D341Med (cell line): ENCODE data around the gene RMDN3.

Source experiments
- DNase-seq: peaks from one replicate; pipeline ENCODE4 v3.0.0; 2012; ENCODE audit warnings: low spot score

RMDN3 gene

GRCh38 chr15:40749151-40749630 lies 5.9 kb downstream of the RMDN3 start:
- no peak for DNase-seq

- DNase-seq = no peak
Measured at GRCh38 chr15:40747685-40748631, 7.1 kb downstream of the RMDN3 start.

- peak; percentile 41 for DNase-seq
Measured at GRCh38 chr15:40746916-40747418, 8.1 kb downstream of the RMDN3 start.

- no peak for DNase-seq
Measured at GRCh38 chr15:40744815-40745152, 10.3 kb downstream of the RMDN3 start.

DNA sequence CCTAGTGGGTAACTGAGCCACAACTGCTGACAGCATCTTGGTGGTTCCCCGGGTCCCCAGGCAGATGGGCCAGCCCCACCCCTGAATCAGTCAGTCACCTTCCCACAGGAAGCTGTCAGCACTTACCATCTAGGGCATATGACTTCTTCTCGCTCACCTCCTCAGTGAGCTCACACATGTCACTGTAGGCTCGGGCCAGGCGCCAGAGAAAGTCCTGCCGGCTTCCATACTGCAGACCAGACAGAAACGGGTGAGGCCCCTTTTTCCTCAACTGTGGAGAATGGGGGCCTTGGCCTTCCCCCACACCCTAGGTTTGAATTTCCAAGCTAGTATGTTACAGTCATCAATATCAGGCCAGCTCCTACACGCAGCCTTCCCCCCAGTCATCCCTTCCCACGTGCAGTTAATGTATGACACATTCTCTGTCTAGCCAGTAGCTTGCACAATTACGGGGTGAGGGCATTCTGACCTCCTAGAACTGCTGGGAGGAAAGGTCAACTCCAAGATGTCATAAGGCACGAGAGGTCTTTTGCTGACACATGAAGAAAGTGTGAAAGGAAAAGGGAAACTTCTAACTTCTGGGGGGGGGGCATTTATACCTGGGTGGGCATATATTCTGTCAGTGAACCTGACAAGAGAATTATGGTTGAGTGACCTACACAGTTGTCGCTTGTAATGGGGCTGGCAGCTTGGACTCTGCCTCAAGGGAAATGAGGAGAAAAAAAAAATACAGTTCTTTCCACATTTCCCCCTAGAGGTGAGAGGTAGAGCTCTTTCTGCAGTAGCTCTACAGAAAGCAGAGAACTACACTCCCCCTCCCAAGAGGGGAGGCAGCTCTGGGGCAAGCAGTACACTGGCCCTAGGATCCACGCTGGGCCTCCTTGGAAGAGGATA lies 10.9 kb downstream of the RMDN3 start:
- no peak for DNase-seq

DNA sequence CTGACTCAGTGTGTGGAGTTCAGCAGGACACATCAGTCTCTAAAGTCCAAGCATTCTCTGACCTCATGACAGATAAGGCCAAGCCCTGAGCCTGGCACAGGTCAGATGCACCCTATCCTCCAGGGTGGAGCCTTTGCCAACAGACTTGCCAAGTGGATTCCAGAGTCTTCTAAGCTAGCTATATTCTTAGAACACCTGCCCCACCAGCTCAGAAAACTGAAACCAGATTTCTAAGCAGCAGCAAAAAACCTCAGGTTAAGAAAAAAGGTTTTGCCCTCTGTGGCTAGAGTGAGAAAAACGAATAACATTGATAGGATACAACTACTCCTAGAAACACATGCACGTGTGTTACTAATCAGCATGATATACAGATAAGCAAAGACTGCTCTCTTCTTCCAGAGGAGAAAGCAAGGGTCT lies 11.6 kb downstream of the RMDN3 start:
- no peak for DNase-seq

DNA sequence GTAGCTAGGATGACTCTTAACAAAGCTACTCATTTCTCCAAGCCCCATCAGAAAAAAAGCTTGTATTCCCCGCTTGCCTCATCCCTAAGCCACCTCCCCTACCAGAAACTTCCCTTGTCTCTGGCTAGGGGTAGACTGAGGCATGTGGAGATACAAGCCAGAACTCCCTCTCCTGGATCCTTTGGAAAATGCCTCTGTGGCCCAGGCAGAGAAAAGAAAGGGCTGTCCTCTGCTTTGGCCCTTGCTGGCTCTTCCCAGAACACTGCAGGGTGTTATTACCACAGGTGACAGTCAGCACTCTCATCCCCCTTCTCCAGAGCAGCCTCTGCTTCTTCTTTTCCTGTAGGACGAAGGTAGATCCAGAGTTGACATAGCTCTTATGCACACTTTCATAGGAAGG lies 15.2 kb downstream of the RMDN3 start:
- DNase-seq = no peak

GRCh38 chr15:40739047-40739446 lies 16.0 kb downstream of the RMDN3 start:
- no peak for DNase-seq

DNA sequence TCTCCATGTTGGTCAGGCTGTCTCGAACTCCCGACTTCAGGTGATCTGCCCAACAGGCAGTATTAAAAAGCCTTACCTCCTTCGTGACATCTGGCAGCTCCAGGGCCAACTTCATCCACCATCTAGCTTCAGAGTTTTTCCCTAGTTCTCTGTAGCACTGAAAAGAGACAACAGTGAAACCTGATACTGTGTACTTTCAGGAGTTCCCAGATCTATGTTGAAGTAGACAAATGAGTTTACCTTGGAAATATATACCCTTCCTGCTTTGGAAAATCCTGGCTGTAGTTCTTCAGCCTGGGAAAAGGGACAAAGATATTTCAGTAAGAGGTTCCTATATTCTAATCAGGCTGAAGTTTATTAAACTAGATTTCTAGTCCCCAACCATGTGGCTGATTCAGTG lies 18.0 kb downstream of the RMDN3 start:
- DNase-seq = no peak

GRCh38 chr15:40736575-40736974 lies 18.5 kb downstream of the RMDN3 start:
- no peak for DNase-seq

- DNase-seq = no peak
Measured at GRCh38 chr15:40731034-40731433, 24.0 kb downstream of the RMDN3 start.

DNA sequence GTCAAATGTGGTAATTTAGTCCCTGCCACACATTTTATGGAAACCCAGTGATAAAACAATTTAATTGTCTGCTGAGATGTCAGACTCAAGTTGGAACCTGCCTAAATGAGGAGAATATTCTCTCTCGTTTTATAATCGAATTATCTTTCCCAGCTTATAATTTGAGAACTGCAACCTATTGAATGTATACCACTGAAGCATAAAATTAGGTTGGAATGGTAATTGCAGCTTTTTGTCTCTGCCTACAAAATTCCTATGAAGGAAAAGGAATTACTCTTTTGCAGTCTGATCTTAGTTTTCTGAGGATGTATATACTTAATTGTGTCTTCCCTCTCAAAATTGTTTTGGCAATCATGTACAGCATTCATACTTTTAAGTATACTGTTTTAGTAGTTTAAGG lies 31.1 kb downstream of the RMDN3 start:
- no peak for DNase-seq

DNA sequence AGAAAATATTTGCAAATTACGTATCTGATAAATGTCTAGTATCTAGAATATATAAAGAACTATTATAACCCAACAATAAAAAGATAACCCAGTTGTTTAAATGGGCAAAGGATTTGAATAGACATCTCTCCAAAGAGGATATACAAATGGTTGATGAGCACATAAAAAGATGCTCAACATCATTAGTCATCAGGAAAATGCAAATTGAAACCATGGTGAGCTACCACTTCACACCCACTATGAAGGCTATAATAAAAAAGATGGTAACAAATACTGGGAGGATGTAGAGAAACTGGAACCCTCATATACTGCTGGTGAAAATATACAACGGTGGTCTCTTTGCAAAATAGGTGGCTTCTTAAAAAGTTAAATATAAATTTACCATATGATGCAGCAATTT lies 32.1 kb downstream of the RMDN3 start:
- no peak for DNase-seq

- DNase-seq = no peak
Measured at GRCh38 chr15:40722354-40722753, 32.7 kb downstream of the RMDN3 start.

- DNase-seq = no peak
Measured at GRCh38 chr15:40721701-40722100, 33.4 kb downstream of the RMDN3 start.

DNA sequence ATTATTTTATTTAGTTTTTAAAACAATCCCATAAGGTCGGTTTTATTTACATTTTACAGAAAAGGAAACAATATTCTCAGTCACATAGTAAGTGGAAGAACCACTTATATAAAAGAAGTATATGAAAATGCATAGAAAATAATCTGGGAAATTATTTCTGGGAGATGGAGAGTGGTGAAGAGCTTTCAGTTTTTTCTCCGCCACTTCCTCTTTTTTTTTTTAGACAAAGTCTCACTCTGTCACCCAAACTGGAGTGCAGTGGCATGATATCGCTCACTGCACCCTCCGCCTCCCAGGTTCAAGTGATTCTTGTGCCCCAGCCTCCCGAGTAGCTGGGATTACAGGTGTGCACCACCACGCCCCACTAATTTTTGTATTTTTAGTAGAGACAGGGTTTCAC lies 38.9 kb downstream of the RMDN3 start:
- no peak for DNase-seq

DNA sequence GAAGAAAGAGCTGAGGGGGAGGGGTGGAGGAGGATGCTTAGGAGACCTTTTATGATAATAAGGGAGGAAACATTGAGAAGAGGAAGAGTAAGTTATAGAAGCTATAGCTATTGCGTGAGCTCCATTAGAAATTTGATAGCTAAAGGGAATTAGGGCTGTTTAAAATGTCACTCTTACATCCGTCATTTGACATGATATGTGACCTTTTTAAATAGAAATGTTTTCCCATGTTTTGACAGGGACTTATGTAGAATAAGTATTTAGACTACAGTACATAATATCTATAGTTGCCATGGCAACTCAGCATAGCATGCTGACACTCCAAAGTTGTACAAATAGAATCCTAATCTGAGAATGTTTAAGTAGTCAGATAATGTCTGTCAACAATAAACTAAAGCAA lies 40.9 kb downstream of the RMDN3 start:
- no peak for DNase-seq

DNA sequence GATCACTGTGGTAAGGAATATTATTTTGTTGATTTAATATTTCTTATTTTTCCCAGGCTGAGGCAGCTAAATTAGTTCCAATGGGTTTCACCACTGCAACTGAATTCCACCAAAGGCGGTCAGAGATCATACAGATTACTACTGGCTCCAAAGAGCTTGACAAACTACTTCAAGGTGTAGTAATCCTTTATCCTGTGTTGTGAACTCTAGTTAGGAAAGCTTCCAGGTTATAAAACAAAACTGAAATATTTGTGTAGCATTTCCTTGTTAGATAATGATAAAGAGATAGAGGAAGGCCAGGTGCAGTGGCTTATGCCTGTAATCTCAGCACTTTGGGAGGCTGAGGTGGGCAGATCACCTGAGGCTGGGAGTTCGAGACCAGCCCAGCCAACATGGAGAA lies 48.9 kb downstream of the RMDN3 start:
- DNase-seq = no peak

DNA sequence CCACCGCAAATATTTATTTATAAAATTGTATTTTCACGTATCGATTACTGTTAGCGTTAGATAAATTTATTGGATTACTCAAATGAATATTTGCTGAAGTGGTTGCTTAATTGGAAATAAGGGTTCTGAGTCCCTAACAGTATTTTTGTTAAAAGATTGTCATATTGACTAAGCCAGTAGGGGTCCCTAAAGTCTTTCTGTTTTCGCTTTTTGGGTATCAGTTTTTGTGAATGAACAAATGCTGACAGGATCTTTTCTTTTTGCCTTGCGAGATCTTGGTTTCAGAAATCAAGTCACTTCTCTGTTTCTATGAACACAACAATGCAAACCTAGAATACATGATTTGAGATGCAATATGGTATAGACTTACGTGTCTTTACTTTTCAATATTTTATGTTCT lies 53.0 kb downstream of the RMDN3 start:
- no peak for DNase-seq

DNA sequence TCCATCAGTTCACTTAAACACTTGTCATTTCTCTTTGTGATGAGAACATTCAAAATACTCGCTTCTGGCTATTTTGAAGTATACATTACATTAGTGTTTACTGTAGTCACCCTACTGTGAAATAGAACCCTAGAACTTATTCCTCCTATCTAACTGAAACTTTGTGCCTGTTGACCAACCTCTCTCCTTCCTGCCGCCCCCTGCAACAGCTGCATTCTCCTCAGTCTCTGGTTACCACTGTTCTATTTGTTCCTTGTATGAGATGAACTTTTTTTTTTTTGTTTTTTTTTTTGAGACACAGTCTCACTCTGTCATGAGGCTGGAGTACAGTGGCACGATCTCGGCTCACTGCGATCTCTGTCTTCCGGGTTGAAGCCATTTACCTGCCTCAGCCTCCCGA lies 57.1 kb downstream of the RMDN3 start:
- no peak for DNase-seq

DNA sequence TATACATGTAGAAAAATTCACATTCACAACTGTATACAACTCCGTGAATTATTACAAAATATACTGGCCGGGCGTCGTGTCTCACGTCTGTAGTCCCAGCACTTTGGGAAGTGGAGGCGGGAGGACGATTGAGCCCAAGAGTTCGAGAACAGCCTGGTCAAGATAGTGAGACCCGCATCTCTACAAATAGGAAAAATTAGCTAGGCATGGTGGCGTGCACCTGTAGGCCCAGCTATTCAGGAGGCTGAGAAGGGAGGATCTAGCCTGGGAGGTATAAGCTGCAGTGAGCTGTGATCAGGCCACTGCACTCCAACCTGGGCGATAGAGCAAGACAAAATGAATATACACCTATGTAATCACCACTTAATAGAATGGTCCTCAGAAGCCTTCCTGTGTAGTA lies 58.8 kb downstream of the RMDN3 start:
- no peak for DNase-seq

DNA sequence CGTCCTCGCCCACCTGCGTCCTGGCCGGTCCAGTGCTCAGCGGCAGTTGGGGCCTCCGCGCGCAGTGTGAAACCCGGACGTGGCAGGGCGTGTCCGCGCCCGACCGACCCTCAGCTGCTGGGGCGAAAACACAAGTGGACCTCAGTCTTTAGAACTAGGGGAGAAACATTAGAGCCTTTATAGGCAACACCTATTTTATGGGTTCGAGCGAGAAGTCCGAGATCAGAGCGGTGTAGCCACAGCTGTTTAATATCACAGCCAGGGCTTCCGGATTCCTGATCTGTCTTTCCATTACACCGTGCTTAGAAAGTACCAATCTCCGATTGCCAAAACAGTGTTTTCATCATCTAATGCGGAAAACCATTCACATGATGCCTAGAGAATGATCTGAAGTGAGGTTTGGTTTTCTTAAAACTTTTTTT lies 59.6 kb downstream of the RMDN3 start:
- no peak for DNase-seq
